ENCODE measurements around the gene DISP1.
"Not testable (repeated sequence)": the region's sequence is repeated elsewhere in the genome, so short reads cannot be mapped to it uniquely, and the experiment has no call there.

DISP1 gene

DNA sequence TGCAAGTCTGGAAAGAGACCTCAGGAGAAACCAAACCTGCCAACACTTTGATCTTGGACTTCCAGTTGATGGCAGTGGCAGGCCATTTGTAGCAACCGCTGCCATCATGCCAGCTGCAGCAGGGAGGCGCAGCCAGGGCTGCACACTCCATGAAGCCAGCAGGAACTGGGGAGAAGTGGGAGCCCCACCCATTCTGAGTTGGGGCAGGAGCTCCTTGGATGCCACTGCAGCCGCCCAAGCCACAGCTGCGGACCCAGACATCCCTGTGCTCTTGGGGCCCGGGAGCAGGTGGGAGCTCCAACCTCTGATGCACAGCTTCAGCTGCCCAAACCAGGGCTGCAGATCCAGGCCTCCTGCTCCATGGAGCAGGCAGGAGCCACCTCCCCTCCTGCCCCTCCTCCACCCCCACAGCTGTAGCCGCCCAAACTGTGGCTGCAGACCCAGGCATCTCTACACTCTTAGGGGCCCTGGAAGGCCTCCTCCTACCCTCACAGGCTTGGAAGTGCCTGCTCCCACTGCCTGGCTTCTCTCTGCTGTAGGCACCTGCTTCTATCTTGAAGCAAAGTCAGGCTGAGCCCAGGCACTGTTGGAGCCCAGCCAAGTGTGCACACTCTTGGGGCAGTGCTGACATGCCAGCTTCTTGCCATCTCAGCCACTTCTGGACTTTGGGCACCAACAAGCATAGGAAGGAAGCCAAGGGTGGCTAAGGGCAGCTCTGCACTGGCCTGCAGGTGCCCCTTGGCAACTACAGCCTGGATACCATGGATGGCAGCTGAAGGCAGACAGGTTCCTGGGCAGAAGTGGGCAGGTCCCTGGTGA, 20.0 kb upstream of the DISP1 start:
- no peak for DNase-seq

- no peak for DNase-seq
Observed at GRCh38 chr1:222798116-222798515, 16.7 kb upstream of the DISP1 start.

DNA sequence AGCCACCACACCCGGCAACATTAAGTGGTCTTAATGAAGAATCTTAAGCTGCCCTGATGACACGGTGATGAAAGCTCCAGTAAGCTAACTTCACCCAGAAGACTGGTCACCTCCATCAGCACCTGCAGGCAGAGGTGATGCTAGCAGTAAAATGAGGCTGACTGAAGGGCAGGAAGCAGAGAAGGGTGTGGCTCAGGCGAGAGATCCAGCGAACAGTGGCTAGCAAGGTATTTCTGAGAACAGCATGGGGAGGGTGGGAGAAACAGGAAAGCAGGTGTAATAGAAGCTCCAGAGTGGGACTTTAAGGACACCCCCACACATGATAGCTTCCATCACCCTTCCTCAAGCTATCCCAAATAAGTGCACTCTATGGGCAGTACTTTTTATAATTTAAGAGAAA, 15.9 kb upstream of the DISP1 start:
- DNase-seq: no peak

- DNase-seq: no peak
Observed at GRCh38 chr1:222801067-222801466, 13.8 kb upstream of the DISP1 start.

GRCh38 chr1:222811671-222812070, 3.2 kb upstream of the DISP1 start:
- no peak for DNase-seq

GRCh38 chr1:222813866-222814535, 838 bp upstream of the DISP1 start:
- DNase-seq: no peak

DNA sequence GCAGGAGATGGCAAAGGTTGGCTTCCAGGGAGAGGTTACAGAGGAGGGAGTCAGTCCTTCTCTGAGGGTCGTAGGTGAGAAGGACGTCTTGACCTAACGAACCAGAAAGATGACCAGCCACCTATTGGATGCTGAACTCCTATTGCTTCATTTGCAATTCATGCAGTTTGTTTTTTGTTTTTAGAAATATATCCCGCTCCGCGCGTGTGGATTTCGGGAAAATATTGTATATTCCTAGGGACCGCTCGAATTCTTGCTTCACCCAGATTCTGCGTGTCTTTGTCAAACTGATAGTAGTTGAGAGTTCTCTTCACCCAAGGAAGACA, 564 bp downstream of the DISP1 start:
- DNase-seq: no peak

DNA sequence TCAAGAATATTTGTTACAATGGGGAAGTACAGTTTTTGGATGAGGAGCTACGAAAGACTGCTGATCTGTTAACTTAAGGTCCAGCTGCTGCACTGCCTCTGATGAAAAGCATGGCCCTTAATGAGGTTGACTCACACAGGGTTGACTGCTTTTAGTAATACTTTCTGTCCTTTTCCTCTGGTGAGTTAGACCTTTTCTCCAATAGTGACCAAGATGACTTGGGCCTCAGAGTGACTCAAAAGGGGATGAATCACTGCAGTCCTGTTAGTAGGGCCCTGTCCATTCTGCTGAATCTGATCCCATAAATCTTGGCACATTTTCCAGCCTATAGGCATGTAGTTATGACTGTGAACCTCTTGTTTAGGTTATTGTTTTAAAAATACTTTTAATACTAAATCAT, 2.7 kb downstream of the DISP1 start:
- no peak for DNase-seq

- no peak for DNase-seq
Observed at GRCh38 chr1:222818171-222818570, 3.3 kb downstream of the DISP1 start.

GRCh38 chr1:222820171-222820712, 5.4 kb downstream of the DISP1 start:
- DNase-seq: no peak

DNA sequence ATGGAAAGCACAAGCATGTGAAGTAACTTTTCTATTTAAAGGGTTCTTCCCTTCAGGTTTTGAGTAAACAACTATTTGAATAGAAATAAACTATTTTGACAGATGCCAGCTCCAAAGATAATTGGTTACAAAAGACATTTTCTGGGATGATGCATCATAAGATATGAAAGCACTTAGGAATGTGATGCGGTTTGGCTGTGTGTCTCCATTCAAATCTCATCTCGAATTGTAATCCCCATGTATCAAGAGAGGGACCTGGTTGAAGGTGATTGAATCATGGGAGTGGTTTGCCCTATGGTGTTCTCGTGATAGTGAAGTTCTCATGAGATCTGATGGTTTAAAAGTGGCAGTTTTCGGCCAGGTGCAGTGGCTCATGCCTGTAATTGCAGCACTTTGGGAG, 6.4 kb downstream of the DISP1 start:
- DNase-seq: no peak

- no peak for DNase-seq
Observed at GRCh38 chr1:222823695-222824094, 8.9 kb downstream of the DISP1 start.

DNA sequence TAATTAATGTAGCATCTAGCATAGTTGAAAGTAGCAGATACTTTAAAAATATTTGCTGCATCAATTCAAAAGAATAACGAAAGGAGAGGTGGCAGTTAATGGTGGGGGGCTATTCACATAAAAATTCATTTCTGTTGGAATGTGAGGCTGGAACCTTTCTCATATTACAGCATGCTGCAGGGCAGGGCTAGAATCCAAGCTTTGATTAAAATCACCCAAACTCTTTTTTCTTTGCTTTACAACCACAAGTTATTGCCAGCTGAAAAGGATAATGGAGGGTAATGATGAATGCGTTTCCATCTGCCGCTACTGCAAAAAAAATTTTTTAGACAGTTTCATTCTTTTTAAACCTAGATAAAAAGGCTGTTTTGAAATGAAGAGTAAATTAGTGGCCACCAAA, 9.8 kb downstream of the DISP1 start:
- DNase-seq: no peak

DNA sequence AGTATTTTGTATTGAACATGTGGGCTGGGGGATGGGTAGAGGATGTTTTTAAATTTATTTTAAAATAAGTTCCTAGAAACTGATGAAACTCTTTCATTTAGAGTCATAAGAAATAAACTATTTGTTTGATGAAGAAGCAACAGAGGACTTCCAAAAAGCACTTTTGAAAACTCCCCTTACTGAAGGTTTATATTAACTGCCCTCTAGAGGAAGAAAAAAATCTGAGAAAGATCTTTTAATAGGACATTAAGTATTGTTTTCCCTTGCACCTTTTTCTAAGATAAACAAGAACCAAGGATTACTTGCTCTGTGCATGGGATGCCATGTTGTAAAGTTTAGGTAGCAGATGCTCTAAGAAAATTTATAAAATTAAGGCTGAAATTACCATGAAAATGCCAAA, 14.1 kb downstream of the DISP1 start:
- DNase-seq: no peak

DNA sequence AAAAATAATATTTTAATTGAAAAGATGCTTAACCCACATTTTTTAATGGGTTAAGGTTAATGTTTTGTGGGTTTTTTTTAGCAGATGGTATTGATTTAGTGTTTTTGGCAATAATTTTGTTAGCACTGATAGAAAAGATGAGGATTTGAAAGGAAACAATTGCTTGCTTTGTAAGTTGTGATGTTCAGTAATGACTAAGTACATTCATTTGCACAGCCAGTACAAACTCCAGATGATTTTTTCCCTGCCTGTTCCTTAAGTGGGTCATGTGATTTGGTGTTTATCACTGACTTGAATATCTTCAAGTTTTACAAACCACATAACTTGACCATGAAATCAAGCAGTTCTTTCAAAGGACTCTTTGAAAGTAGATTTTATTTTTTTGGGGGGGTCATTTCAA, 15.0 kb downstream of the DISP1 start:
- DNase-seq: no peak

DNA sequence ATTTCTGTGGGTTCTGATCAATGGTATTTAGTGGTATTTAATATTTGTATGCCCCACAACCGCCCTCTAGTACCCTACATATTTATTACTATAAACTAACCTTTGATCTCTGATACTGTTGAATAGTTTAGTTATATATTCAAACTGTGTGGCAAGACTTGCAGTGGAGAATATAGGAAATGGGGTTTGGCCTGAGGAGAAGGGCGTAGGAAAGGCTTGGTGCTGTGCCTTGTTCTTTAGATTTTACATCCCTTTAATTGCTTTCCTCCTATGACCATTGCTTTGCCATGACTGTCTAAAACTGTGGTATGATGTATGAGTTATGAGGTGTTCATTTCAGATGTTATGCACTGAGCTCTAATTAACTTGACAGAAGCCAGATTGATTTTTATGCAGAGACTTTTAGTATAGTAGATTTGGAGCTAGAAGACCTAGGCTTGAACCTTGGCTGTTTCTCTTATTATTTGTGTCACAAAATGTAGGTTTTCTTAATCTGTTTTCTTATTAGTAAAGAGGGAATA, 18.6 kb downstream of the DISP1 start:
- no peak for DNase-seq

- no peak for DNase-seq
Observed at GRCh38 chr1:222843469-222844410, 28.9 kb downstream of the DISP1 start.

GRCh38 chr1:222844411-222844779, 29.6 kb downstream of the DISP1 start:
- DNase-seq: no peak

DNA sequence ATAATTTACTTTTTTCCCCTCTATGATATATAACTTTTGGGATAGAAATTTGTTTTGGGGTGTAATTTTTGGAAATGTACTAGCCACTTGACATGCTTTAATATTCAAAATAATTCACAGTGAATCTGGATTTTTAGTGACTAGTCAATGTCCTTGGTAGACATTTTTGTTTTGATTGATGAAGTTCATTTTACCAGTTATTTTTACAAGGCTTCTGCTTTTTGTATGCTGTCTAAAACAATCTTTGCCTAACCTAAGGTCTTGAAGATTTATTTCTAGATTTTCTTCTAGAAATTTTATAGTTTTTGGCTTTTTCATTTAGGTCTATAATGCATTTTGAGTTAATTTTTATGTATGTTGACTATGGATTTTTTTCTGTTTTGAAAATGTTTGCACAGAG, 30.9 kb downstream of the DISP1 start:
- DNase-seq: no peak

DNA sequence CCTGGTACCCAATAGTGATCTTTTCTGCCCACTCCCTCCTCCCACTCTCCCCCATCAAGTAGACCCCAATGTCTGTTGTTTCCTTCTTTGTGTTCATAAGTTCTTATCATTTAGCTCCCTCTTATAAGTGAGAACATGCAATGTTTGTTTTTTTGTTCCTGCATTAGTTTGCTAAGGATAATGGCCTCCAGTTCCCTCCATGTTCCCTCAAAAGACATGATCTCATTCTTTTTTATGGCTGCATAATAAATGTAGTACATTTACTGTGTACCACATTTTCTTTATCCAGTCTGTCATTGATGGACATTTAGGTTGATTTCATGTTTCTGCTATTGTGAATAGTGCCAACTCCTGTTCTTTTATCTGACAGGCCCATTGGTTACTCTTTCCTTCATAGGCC, 35.7 kb downstream of the DISP1 start:
- DNase-seq: not testable (repeated sequence)

DNA sequence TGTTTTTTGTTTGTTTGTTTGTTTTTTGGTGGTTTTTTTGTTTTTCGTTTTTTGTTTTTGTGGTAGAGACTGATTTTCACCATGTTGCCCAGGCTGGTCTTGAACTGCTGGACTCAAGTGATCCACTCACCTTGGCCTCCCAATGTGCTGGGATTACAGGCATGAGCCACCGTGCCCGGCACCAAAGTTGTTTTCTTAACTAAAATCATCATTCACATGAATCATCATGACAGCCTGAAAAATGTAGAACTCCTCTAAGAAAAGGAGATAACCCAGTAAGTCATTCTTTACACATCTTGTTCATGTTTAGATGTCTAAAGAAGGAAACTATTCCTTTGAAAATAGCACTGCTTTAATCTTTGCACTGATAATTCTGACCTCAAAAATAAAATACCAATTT, 37.5 kb downstream of the DISP1 start:
- no peak for DNase-seq

- no peak for DNase-seq
Observed at GRCh38 chr1:222861062-222861461, 46.2 kb downstream of the DISP1 start.
